ENCODE data around the gene IMMP2L.

The IMMP2L gene

DNA sequence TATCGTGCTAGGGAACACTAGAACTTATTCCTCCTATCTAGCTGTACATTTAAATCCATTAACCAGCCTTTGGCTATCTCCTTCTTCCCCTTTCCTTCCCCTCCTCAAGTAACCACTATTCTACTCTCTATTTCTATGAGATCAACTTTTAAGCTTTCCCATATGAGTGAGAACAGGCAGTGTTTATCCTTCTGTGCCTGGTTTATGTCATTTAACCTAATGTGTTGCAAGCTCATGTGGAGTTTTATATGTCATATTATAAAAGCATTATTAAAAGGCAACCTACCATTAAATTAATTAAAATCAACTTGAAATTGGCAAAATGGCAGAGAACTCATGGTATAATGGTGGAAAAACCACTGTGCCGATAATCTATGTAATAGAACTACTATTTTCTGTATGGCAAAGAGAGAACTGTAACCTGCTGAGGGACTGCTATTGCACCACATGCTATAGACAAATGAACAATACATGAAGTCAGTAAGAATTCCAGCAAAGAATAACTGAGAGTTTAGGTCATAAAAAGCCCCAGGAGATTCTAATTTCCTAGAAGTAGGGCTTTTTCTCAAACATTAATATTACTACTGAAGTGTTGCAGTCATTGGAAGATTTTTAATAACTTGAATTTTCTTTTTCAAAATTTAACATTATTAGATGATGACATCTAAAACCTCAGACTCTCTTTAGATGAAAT, 389.6 kb downstream of the IMMP2L start:
- TF ChIP-seq TAF1 (IDR thresholded peaks at IDR 0.05; ENCODE audit: borderline replicate concordance, insufficient read depth, low read length), result no peak
- TF ChIP-seq FOXP2 (optimal IDR thresholded peaks at IDR 0.05; ENCODE audit: borderline replicate concordance, extremely low read depth, extremely low read length, insufficient read depth), result no peak
- TF ChIP-seq REST (IDR thresholded peaks at IDR 0.05; ENCODE audit: insufficient read depth in 1 of 2, low read depth in 2 of 2, low read length in 2 of 2), result no peak
- no peak for TF ChIP-seq SIN3A (IDR thresholded peaks at IDR 0.05; ENCODE audit: borderline replicate concordance, insufficient read depth, low read length)
- no peak for TF ChIP-seq POLR2AphosphoS5 (IDR thresholded peaks at IDR 0.05; ENCODE audit: low read depth, low read length)

GRCh38 chr7:111168182-111168581, 394.1 kb downstream of the IMMP2L start:
- no peak for TF ChIP-seq SIN3A (IDR thresholded peaks at IDR 0.05; ENCODE audit: borderline replicate concordance, insufficient read depth, low read length)
- TF ChIP-seq TAF1 (IDR thresholded peaks at IDR 0.05; ENCODE audit: borderline replicate concordance, insufficient read depth, low read length), result no peak
- TF ChIP-seq FOXP2 (optimal IDR thresholded peaks at IDR 0.05; ENCODE audit: borderline replicate concordance, extremely low read depth, extremely low read length, insufficient read depth), result no peak
- no peak for TF ChIP-seq POLR2AphosphoS5 (IDR thresholded peaks at IDR 0.05; ENCODE audit: low read depth, low read length)
- TF ChIP-seq REST (IDR thresholded peaks at IDR 0.05; ENCODE audit: insufficient read depth in 1 of 2, low read depth in 2 of 2, low read length in 2 of 2), result no peak

DNA sequence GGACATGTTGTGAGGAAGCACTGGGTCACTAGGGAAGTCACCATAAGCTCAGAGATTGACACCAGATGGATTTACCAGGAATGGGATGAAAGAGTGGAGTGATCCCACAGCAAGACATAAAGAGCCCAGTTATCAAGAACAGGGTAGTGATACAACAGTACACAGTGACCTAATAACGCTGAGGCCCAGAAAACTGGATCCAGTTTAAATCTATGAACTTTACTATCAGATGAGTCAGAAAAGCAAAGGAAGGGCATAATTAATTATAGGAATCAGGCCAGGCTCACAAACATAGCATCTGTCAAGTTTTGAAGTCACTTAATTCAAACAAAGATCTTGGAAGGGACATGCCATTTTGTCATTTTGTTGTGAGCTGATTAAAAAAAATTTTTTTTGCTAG, 397.9 kb downstream of the IMMP2L start:
- TF ChIP-seq TAF1 (IDR thresholded peaks at IDR 0.05; ENCODE audit: borderline replicate concordance, insufficient read depth, low read length) (no peak), REST (IDR thresholded peaks at IDR 0.05; ENCODE audit: insufficient read depth in 1 of 2, low read depth in 2 of 2, low read length in 2 of 2) (no peak), SIN3A (IDR thresholded peaks at IDR 0.05; ENCODE audit: borderline replicate concordance, insufficient read depth, low read length) (no peak), FOXP2 (optimal IDR thresholded peaks at IDR 0.05; ENCODE audit: borderline replicate concordance, extremely low read depth, extremely low read length, insufficient read depth) (no peak), POLR2AphosphoS5 (IDR thresholded peaks at IDR 0.05; ENCODE audit: low read depth, low read length) (no peak)

GRCh38 chr7:111162692-111163091, 399.6 kb downstream of the IMMP2L start:
- TF ChIP-seq TAF1 (IDR thresholded peaks at IDR 0.05; ENCODE audit: borderline replicate concordance, insufficient read depth, low read length) (no peak), POLR2AphosphoS5 (IDR thresholded peaks at IDR 0.05; ENCODE audit: low read depth, low read length) (no peak), SIN3A (IDR thresholded peaks at IDR 0.05; ENCODE audit: borderline replicate concordance, insufficient read depth, low read length) (no peak), FOXP2 (optimal IDR thresholded peaks at IDR 0.05; ENCODE audit: borderline replicate concordance, extremely low read depth, extremely low read length, insufficient read depth) (no peak), REST (IDR thresholded peaks at IDR 0.05; ENCODE audit: insufficient read depth in 1 of 2, low read depth in 2 of 2, low read length in 2 of 2) (no peak)
